Common myeloid progenitor, CD34-positive (primary cell): ENCODE data around the gene DLST.
A peak's percentile ranks its signal among the peaks of the same experiment; 100 is the strongest.

ENCODE experiments used
- CTCF ChIA-PET: fragments of 350-600 bp; sonication (Branson Sonifier 250); formaldehyde crosslinking; loops from one replicate; lab custom pipeline; 2021; ENCODE audit warnings: antibody characterized with exemption; lab: Charles Lee
- POLR2A ChIA-PET: fragments of 350-600 bp; sonication (Branson Sonifier 250); formaldehyde crosslinking; loops from one replicate; lab custom pipeline; 2021; ENCODE audit warnings: antibody characterized with exemption; lab: Charles Lee
- DNase-seq, 3 donors: peaks; one replicate each; pipeline versions ENCODE4 v3.0.0 to v3.0.0-alpha.2; 2013
- H3K27ac ChIP-seq, 2 experiments: 1 replicate in 1 of 2; 2 replicates in 1 of 2; pipeline ENCODE4 v1.7.0; 2013; ENCODE audit warnings: inconsistent platforms in 2 of 2, low read length in 2 of 2, mild to moderate bottlenecking in 2 of 2, low read depth in 1 of 2, moderate library complexity in 1 of 2; ENCODE audit not compliant: severe bottlenecking in 2 of 2, insufficient read depth in 1 of 2, poor library complexity in 1 of 2
- H3K27me3 ChIP-seq, 5 experiments: replicated peaks in 2 of 5; 1 replicate in 3 of 5; 2 replicates in 2 of 5; pipeline versions ENCODE4 v1.6.1 to v1.7.0; 2013; ENCODE audit warnings: low read length in 4 of 5, mild to moderate bottlenecking in 2 of 5, moderate library complexity in 2 of 5, inconsistent platforms in 1 of 5; ENCODE audit not compliant: insufficient read depth in 5 of 5, control insufficient read depth in 4 of 5
- H3K36me3 ChIP-seq, 4 experiments: 1 replicate in 2 of 4; 2 replicates in 2 of 4; pipeline versions ENCODE4 v1.6.1 to v1.7.0; 2013; ENCODE audit warnings: low read length in 3 of 4, control low read depth in 1 of 4, mild to moderate bottlenecking in 1 of 4; ENCODE audit not compliant: control insufficient read depth in 4 of 4, insufficient read depth in 4 of 4
- H3K4me1 ChIP-seq, 4 experiments: 1 replicate in 3 of 4; 2 replicates in 1 of 4; pipeline versions ENCODE4 v1.6.1 to v1.7.1; 2013; ENCODE audit warnings: low read length in 3 of 4, mild to moderate bottlenecking in 3 of 4, control low read depth in 1 of 4, inconsistent platforms in 1 of 4, moderate library complexity in 1 of 4; ENCODE audit not compliant: control insufficient read depth in 4 of 4, insufficient read depth in 4 of 4; ENCODE audit errors: control extremely low read depth in 1 of 4
- H3K4me3 ChIP-seq, 7 experiments: 1 replicate in 4 of 7; 2 replicates in 3 of 7; pipeline versions ENCODE4 v1.5.1 to v1.7.0; 2013; ENCODE audit warnings: mild to moderate bottlenecking in 7 of 7, low read length in 6 of 7, moderate library complexity in 6 of 7, inconsistent platforms in 2 of 7, low read depth in 2 of 7, control low read depth in 1 of 7; ENCODE audit not compliant: insufficient read depth in 4 of 7, control insufficient read depth in 1 of 7; ENCODE audit errors: extremely low read depth in 1 of 7
- H3K9me3 ChIP-seq, 5 experiments: 1 replicate in 4 of 5; 2 replicates in 1 of 5; pipeline versions ENCODE4 v1.6.1 to v1.7.1; 2013; ENCODE audit warnings: low read length in 4 of 5, mild to moderate bottlenecking in 2 of 5, inconsistent platforms in 1 of 5, low read depth in 1 of 5, moderate library complexity in 1 of 5; ENCODE audit not compliant: control insufficient read depth in 4 of 5, insufficient read depth in 2 of 5; ENCODE audit errors: control extremely low read depth in 1 of 5
- WGBS: methylation state at CpG from one replicate; pipeline ENCODE4 v1.1.5; 2013; ENCODE audit not compliant: insufficient coverage; 5-methylcytosine and 5-hydroxymethylcytosine counted together

DLST gene

GRCh38 chr14:74840603-74841030 is 41.1 kb upstream of the DLST start:
- H3K4me3 ChIP-seq, result no peak overlapping the region
- no peaks in the 10 kb centered on the region for H3K9me3 ChIP-seq
- H3K27me3 ChIP-seq, result no peaks in the 10 kb centered on the region
- WGBS, result 100% methylated on average over 4 of the region's 5 CpGs
- ChIA-PET CTCF (interaction anchor here (3.5 to 4.7 kb wide), 2 partner anchors 13 to 21 kb away, joined by 21 to 24 read pairs; no protein-coding TSS in a partner anchor), POLR2A (no interaction called here)
- peaks cover 17 to 41% (median 28%) of the 10 kb centered on the region in 4 experiments for H3K4me1 ChIP-seq
- peaks cover 0 to 11% (median 9%) of the 10 kb centered on the region in 4 experiments for H3K36me3 ChIP-seq
- DNase-seq, result no peak
- no peak overlapping the region for H3K27ac ChIP-seq

GRCh38 chr14:74841230-74842207 is 40.2 kb upstream of the DLST start:
- 58% methylated on average over 3 of the region's 4 CpGs for WGBS
- POLR2A ChIA-PET, result no interaction called here
- H3K9me3 ChIP-seq, result no peaks in the 10 kb centered on the region
- no peak overlapping the region for H3K4me3 ChIP-seq
- peak in 2 of 3 donors; percentile 79 to 86 for DNase-seq
- H3K4me1 ChIP-seq, result peaks cover 8 to 33% (median 19%) of the 10 kb centered on the region in 4 experiments
- CTCF ChIA-PET, result interaction anchor here (0.8 to 4.7 kb wide), 9 partner anchors 12 to 79 kb away, joined by 3 to 24 read pairs (median 4); partner anchors contain the start of genes PROX2 and YLPM1
- peaks cover 0 to 10% (median 7%) of the 10 kb centered on the region in 4 experiments for H3K36me3 ChIP-seq
- H3K27ac ChIP-seq, result no peak overlapping the region
- H3K27me3 ChIP-seq, result no peaks in the 10 kb centered on the region

GRCh38 chr14:74843653-74844052 is 38.1 kb upstream of the DLST start:
- CTCF ChIA-PET, result interaction anchor here (3.5 kb wide), 1 partner anchor 18 kb away, joined by 16 read pairs; no protein-coding TSS in a partner anchor

GRCh38 chr14:74846168-74846567 is 35.5 kb upstream of the DLST start:
- WGBS, result 94% methylated on average over 3 of the region's 3 CpGs
- H3K27me3 ChIP-seq, result no peaks in the 10 kb centered on the region
- no peak for DNase-seq
- H3K4me3 ChIP-seq, result no peak overlapping the region
- peaks cover 0 to 13% (median under 1%) of the 10 kb centered on the region in 4 experiments for H3K4me1 ChIP-seq
- ChIA-PET POLR2A (no interaction called here), CTCF (interaction anchor here (0.6 to 3.5 kb wide), 4 partner anchors 10 to 409 kb away, joined by 3 to 16 read pairs (median 9); no protein-coding TSS in a partner anchor)
- no peaks in the 10 kb centered on the region for H3K9me3 ChIP-seq
- peaks cover 0 to 2% (median under 1%) of the 10 kb centered on the region in 4 experiments for H3K36me3 ChIP-seq
- H3K27ac ChIP-seq, result no peak overlapping the region

More at GRCh38 chr14:74843653-74844052, 38.1 kb upstream of the DLST start:
- POLR2A ChIA-PET, result no interaction called here
- DNase-seq, result no peak
- H3K9me3 ChIP-seq, result no peaks in the 10 kb centered on the region
- H3K36me3 ChIP-seq, result peaks cover 0 to 8% (median 3%) of the 10 kb centered on the region in 4 experiments
- H3K4me3 ChIP-seq, result no peak overlapping the region
- no peaks in the 10 kb centered on the region for H3K27me3 ChIP-seq
- no peak overlapping the region for H3K27ac ChIP-seq
- peaks cover 0 to 18% (median 4%) of the 10 kb centered on the region in 4 experiments for H3K4me1 ChIP-seq

- no peak overlapping the region for H3K27ac ChIP-seq
- H3K27me3 ChIP-seq, result no peaks in the 10 kb centered on the region
- POLR2A ChIA-PET, result interaction anchor here (0.5 kb wide), 1 partner anchor 35 kb away, joined by 3 read pairs; no protein-coding TSS in a partner anchor
- no peaks in the 10 kb centered on the region for H3K9me3 ChIP-seq
- CTCF ChIA-PET, result interaction anchor here (0.9 to 6.6 kb wide), 5 partner anchors 9 to 59 kb away, joined by 3 to 64 read pairs (median 13); no protein-coding TSS in a partner anchor
- peaks cover 0 to 2% (median 0%) of the 10 kb centered on the region in 4 experiments for H3K36me3 ChIP-seq
- H3K4me1 ChIP-seq, result peaks cover 0 to 7% (median 0%) of the 10 kb centered on the region in 4 experiments
- no peak for DNase-seq
- H3K4me3 ChIP-seq, result no peak overlapping the region
- 100% methylated on average over 1 of the region's 1 CpG for WGBS
Observed at GRCh38 chr14:74846968-74847665, 34.6 kb upstream of the DLST start.

GRCh38 chr14:74848768-74849167 is 32.9 kb upstream of the DLST start:
- H3K27me3 ChIP-seq, result no peaks in the 10 kb centered on the region
- no peak overlapping the region for H3K4me3 ChIP-seq
- H3K9me3 ChIP-seq, result no peaks in the 10 kb centered on the region
- no peak overlapping the region for H3K27ac ChIP-seq
- WGBS, result 100% methylated on average over 1 of the region's 2 CpGs
- H3K4me1 ChIP-seq, result peaks cover 0 to 4% (median 2%) of the 10 kb centered on the region in 4 experiments
- peak in 2 of 3 donors; percentile 24 to 26 for DNase-seq
- POLR2A ChIA-PET, result no interaction called here
- CTCF ChIA-PET, result interaction anchor here (0.9 to 22.1 kb wide), 3 partner anchors 12 to 60 kb away, joined by 3 to 498 read pairs (median 64); no protein-coding TSS in a partner anchor
- H3K36me3 ChIP-seq, result no peaks in the 10 kb centered on the region
